Spleen (tissue), 11 donors: ENCODE results near the gene AGPAT2. TPM values are rescaled to one million over a fixed set of nuclear protein-coding genes. Genes with fewer than 3 reads are reported as not detected.

Source experiments
- DNase-seq: peaks from one replicate; pipeline ENCODE4 v3.0.0-alpha.2; 2020
- H3K27ac ChIP-seq, 8 donors: fragments of 200-600 bp; sonication (generic) in 7 of 8; 1 replicate in 4 of 8; 2 replicates in 4 of 8; pipeline versions ENCODE4 v1.5.0 to v1.8.0; 2016 to 2021; ENCODE audit warnings: inconsistent platforms in 4 of 8, mild to moderate bottlenecking in 4 of 8, moderate library complexity in 1 of 8
- H3K27me3 ChIP-seq, 7 donors: fragments of 200-600 bp; sonication (generic) in 6 of 7; replicated peaks in 1 of 7; 1 replicate in 4 of 7; 2 replicates in 3 of 7; pipeline versions ENCODE4 v1.5.0 to v1.8.0; 2016 to 2021; ENCODE audit warnings: inconsistent platforms in 3 of 7, mild to moderate bottlenecking in 1 of 7
- H3K36me3 ChIP-seq, 6 donors: fragments of 200-600 bp; sonication (generic) in 5 of 6; 1 replicate in 4 of 6; 2 replicates in 2 of 6; pipeline versions ENCODE4 v1.5.0 to v1.8.0; 2016 to 2021; ENCODE audit warnings: inconsistent platforms in 2 of 6
- H3K4me1 ChIP-seq, 6 donors: fragments of 200-600 bp; sonication (generic) in 5 of 6; 1 replicate in 3 of 6; 2 replicates in 3 of 6; pipeline versions ENCODE4 v1.5.0 to v1.8.0; 2016 to 2021; ENCODE audit warnings: inconsistent platforms in 3 of 6
- H3K4me3 ChIP-seq, 8 donors: fragments of 200-600 bp; sonication (generic) in 7 of 8; 1 replicate in 4 of 8; 2 replicates in 4 of 8; pipeline versions ENCODE4 v1.5.0 to v1.8.0; 2016 to 2021; ENCODE audit warnings: inconsistent platforms in 4 of 8, mild to moderate bottlenecking in 4 of 8, moderate library complexity in 2 of 8
- H3K9me3 ChIP-seq, 8 donors: fragments of 200-600 bp; sonication (generic) in 7 of 8; 1 replicate in 4 of 8; 2 replicates in 4 of 8; pipeline versions ENCODE4 v1.5.0 to v1.8.0; 2016 to 2021; ENCODE audit warnings: inconsistent platforms in 4 of 8
- CTCF ChIP-seq, 11 experiments: fragments of 200-600 bp in 7 of 11; fragments of 450-650 bp in 4 of 11; sonication (generic) in 4 of 11; IDR thresholded peaks in 8 of 11; conservative IDR thresholded peaks in 3 of 11; 1 replicate in 7 of 11; 2 replicates in 4 of 11; pipeline versions ENCODE4 v1.4.0 to v1.8.0; 2016 to 2021; ENCODE audit warnings: antibody characterized with exemption in 11 of 11, inconsistent platforms in 4 of 11, mild to moderate bottlenecking in 1 of 11
- POLR2A ChIP-seq, 3 donors: fragments of 450-650 bp; IDR thresholded peaks; one replicate each; pipeline ENCODE4 v1.5.1; 2017; ENCODE audit warnings: antibody characterized with exemption in 3 of 3, mild to moderate bottlenecking in 1 of 3
- POLR2AphosphoS5 ChIP-seq, 3 donors: sonication (generic); formaldehyde crosslinking; IDR thresholded peaks; one replicate each; pipeline ENCODE4 v1.5.1; 2017; ENCODE audit warnings: antibody characterized with exemption in 3 of 3
- WGBS, 5 donors: extraction: QIAGEN DNeasy Blood & Tissue Kit in 3 of 5; methylation state at CpG; one replicate each; pipeline versions ENCODE4 v1.1.5 to v1.1.7; 2013 to 2018; 5-methylcytosine and 5-hydroxymethylcytosine counted together
- intact Hi-C: fragments of 100-400 bp; cut with DNase I; formaldehyde crosslinking; loops from one replicate; pipeline ENCODE4 v1.15.0; 2023; ENCODE audit warnings: low total_unique reads
- polyA plus RNA-seq, 3 donors: library from polyadenylated mRNA; stranded (reverse); fragments of 200-250 nt; gene quantifications; one replicate each; pipeline ENCODE4 v1.2.1, GENCODE V29; 2013
- total RNA-seq, 7 donors: library from RNA; depleted of rRNA in 3 of 7; stranded (reverse); fragments of >200 nt in 3 of 7; fragmentation: NEBNext Ultra II Directional in 4 of 7; extraction: Animal tissue kit (Norgen Biotek cat#: 25700) in 4 of 7; gene quantifications; one replicate each; pipeline versions ENCODE4 v1.1.0 to v1.2.1, GENCODE V29; 2016 to 2021
- donor health status: healthy with polysubstance abuse.
- donor health status: DM: no; HTN: no; CAD: no; lungs with moderate emphysema.
- donor health status: DM: no; HTN: no; CAD: no.
- donor health status: Bipolar disorder and iron deficiency.
- donor health status: healthy.
- donor health status: DM: no; HTN: no; CAD: no.
- donor health status: DM: yes; HTN: yes; CAD: no.

The AGPAT2 gene
- total and polyA plus RNA-seq, 10 donors = 26.9 to 47.7 (median 38.3) TPM

- Histone ChIP-seq H3K4me1 (peaks cover 20 to 60% (median 48%) of the 10 kb centered on the region in 6 donors), H3K36me3 (peaks cover 0 to 18% (median 0%) of the 10 kb centered on the region in 6 donors), H3K27ac (peak overlapping the region; percentile 92 to 99 (median 96)), H3K27me3 (no peaks in the 10 kb centered on the region), H3K4me3 (peak overlapping the region in 7 of 8 donors; percentile 65 to 95 (median 82)), H3K9me3 (no peaks in the 10 kb centered on the region)
- no peak for TF ChIP-seq CTCF (IDR thresholded peaks at IDR 0.05 in 8 of 11, conservative IDR thresholded peaks at IDR 0.05 in 3 of 11)
- no peak for TF ChIP-seq POLR2A (IDR thresholded peaks at IDR 0.05)
- peak in 2 of 3 donors; percentile 22 to 55 for TF ChIP-seq POLR2AphosphoS5 (IDR thresholded peaks at IDR 0.05)
- WGBS, 5 donors = 18 to 36% (median 23%) methylated on average over 12 to 37 of the region's 37 CpGs
- DNase-seq = peak; percentile 89
- intact Hi-C loops = no loop called here
Measured at GRCh38 chr9:136687721-136688223, 515 bp upstream of the AGPAT2 start.

DNA sequence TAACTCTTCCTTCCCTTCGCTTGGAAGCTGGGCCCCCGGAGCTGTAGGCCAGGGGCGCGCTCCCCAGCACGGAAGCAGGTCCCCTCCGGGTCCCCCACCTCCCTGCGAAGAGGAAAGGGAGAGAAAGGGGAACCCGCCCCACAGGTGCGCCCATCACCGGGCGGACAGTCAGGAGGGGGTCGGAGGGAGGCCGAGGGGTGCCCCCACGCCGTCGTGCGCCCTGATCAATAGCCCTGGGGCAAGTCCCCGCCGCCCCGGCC, 793 bp downstream of the AGPAT2 start:
- H3K9me3 ChIP-seq = no peaks in the 10 kb centered on the region
- no peak for TF ChIP-seq POLR2AphosphoS5 (IDR thresholded peaks at IDR 0.05)
- TF ChIP-seq CTCF (IDR thresholded peaks at IDR 0.05 in 8 of 11, conservative IDR thresholded peaks at IDR 0.05 in 3 of 11) = no peak
- TF ChIP-seq POLR2A (IDR thresholded peaks at IDR 0.05) = no peak
- DNase-seq = no peak
- peaks cover 20 to 72% (median 57%) of the 10 kb centered on the region in 6 donors for H3K4me1 ChIP-seq
- peak overlapping the region; percentile 92 to 99 (median 96) for H3K27ac ChIP-seq
- peaks cover 0 to 23% (median 0%) of the 10 kb centered on the region in 6 donors for H3K36me3 ChIP-seq
- WGBS, 5 donors = 1 to 4% (median 2%) methylated on average over 6 to 20 of the region's 20 CpGs
- no peaks in the 10 kb centered on the region for H3K27me3 ChIP-seq
- intact Hi-C loops = no loop called here
- peak overlapping the region; percentile 65 to 95 (median 82) for H3K4me3 ChIP-seq

DNA sequence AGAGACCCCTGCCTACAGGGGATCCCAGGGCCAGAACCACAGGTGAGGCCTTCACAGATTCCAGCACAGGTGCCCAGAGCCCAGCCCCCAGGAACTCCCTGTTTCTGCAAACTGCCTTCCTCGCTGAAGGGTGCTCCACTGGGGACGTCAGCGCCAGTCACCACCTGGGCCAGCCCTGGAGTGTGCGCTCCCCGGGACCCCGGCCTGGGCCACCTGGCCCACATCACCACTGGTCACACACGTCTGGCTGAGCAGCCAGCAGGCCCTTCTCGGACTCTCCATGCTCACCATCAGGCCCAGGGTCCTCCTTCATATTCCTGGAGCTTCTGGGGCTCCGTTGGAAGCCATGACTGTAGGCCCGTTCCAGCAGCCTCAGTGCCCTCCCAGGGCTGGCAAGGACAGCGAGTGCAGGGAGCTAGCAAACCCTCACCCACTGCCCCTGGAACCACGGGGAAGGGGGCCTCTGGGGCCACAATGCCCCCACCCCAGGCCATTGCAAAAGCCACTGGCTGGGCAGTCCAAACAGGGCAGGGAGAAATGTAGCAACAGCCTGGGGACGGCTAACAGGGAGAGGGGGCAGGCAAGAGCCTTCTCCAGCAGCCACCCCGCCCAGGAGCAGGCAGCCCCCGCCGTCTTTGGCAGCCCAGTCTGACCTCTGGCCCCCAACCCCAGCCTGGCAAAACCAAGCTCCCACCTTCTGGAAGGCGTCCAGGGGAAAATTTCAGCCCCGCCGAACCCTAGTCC, 1.3 kb downstream of the AGPAT2 start:
- no peak for DNase-seq
- Histone ChIP-seq H3K27me3 (no peaks in the 10 kb centered on the region), H3K4me1 (peaks cover 20 to 77% (median 60%) of the 10 kb centered on the region in 6 donors), H3K27ac (peak overlapping the region; percentile 92 to 99 (median 96)), H3K4me3 (peak overlapping the region; percentile 65 to 95 (median 82)), H3K9me3 (no peaks in the 10 kb centered on the region), H3K36me3 (peaks cover 0 to 28% (median 0%) of the 10 kb centered on the region in 6 donors)
- intact Hi-C loops = no loop called here
- no peak for TF ChIP-seq CTCF (IDR thresholded peaks at IDR 0.05 in 8 of 11, conservative IDR thresholded peaks at IDR 0.05 in 3 of 11)
- no peak for TF ChIP-seq POLR2A (IDR thresholded peaks at IDR 0.05)
- TF ChIP-seq POLR2AphosphoS5 (IDR thresholded peaks at IDR 0.05) = no peak
- WGBS, 5 donors = 38 to 51% (median 45%) methylated on average over 11 to 19 of the region's 19 CpGs

- 83 to 92% (median 87%) methylated on average over 5 to 7 of the region's 7 CpGs for WGBS, 5 donors
- intact Hi-C loops = no loop called here
- no peak for DNase-seq
- peak overlapping the region in 2 of 8 donors; percentile 98 to 99 for H3K27ac ChIP-seq
- peaks cover 0 to 28% (median 0%) of the 10 kb centered on the region in 6 donors for H3K36me3 ChIP-seq
- no peaks in the 10 kb centered on the region for H3K27me3 ChIP-seq
- peak overlapping the region in 3 of 8 donors; percentile 78 to 95 (median 83) for H3K4me3 ChIP-seq
- no peak for TF ChIP-seq POLR2AphosphoS5 (IDR thresholded peaks at IDR 0.05)
- no peak for TF ChIP-seq POLR2A (IDR thresholded peaks at IDR 0.05)
- no peak for TF ChIP-seq CTCF (IDR thresholded peaks at IDR 0.05 in 8 of 11, conservative IDR thresholded peaks at IDR 0.05 in 3 of 11)
- H3K4me1 ChIP-seq = peaks cover 20 to 85% (median 63%) of the 10 kb centered on the region in 6 donors
- no peaks in the 10 kb centered on the region for H3K9me3 ChIP-seq
Measured at GRCh38 chr9:136685216-136685615, 2.0 kb downstream of the AGPAT2 start.
